Tibial nerve (tissue), 4 donors: ENCODE measurements around the gene LARP4B.

Experiments used
- CTCF ChIP-seq, 5 experiments: fragments of 200-600 bp in 3 of 5; fragments of 450-650 bp in 2 of 5; sonication (generic) in 3 of 5; IDR thresholded peaks; one replicate each; pipeline ENCODE4 v1.5.1; 2016 to 2019; ENCODE audit warnings: antibody characterized with exemption in 5 of 5, mild to moderate bottlenecking in 3 of 5, moderate library complexity in 2 of 5
- EP300 ChIP-seq, 2 donors: sonication (generic); formaldehyde crosslinking; IDR thresholded peaks; one replicate each; pipeline ENCODE4 v1.6.1; 2017; ENCODE audit warnings: antibody characterized with exemption in 2 of 2, mild to moderate bottlenecking in 1 of 2

GRCh38 chr10:767211-767610 lies 164.3 kb downstream of the LARP4B start:
- no peak for TF ChIP-seq EP300 (IDR thresholded peaks at IDR 0.05)
- no peak for TF ChIP-seq CTCF (IDR thresholded peaks at IDR 0.05)
